Thymus (tissue), 11 donors: ENCODE results near the gene MYO1C. TPM values are rescaled to one million over a fixed set of nuclear protein-coding genes. Genes with fewer than 3 reads are reported as not detected.
A peak's percentile ranks its signal among the peaks of the same experiment; 100 is the strongest.
"Not testable (repeated sequence)": the region's sequence is repeated elsewhere in the genome, so short reads cannot be mapped to it uniquely, and the experiment has no call there.

Source experiments
- DNase-seq, 9 donors: peaks; one replicate each; pipeline ENCODE4 v3.0.0-alpha.2; 2013; ENCODE audit warnings: low spot score in 9 of 9, low read depth in 6 of 9, missing footprints in 1 of 9
- H3K27ac ChIP-seq, 2 donors: one replicate each; pipeline ENCODE4 v1.5.1; 2013; ENCODE audit warnings: control low read depth in 1 of 2, low read depth in 1 of 2, low read length in 1 of 2, mild to moderate bottlenecking in 1 of 2, moderate library complexity in 1 of 2
- H3K27me3 ChIP-seq, 2 donors: one replicate each; pipeline ENCODE4 v1.5.1; 2013; ENCODE audit warnings: low read length in 1 of 2; ENCODE audit not compliant: control insufficient read depth in 2 of 2, insufficient read depth in 1 of 2
- H3K36me3 ChIP-seq, 2 donors: one replicate each; pipeline ENCODE4 v1.5.1; 2013; ENCODE audit warnings: low read length in 1 of 2, mild to moderate bottlenecking in 1 of 2, moderate library complexity in 1 of 2; ENCODE audit not compliant: control insufficient read depth in 2 of 2, insufficient read depth in 2 of 2
- H3K4me1 ChIP-seq, 2 donors: one replicate each; pipeline ENCODE4 v1.5.1; 2013; ENCODE audit warnings: low read length in 2 of 2; ENCODE audit not compliant: control insufficient read depth in 2 of 2, insufficient read depth in 2 of 2
- H3K4me3 ChIP-seq, 2 donors: one replicate each; pipeline ENCODE4 v1.5.1; 2013; ENCODE audit warnings: low read length in 2 of 2, control low read depth in 1 of 2, mild to moderate bottlenecking in 1 of 2
- H3K9me3 ChIP-seq, 2 donors: one replicate each; pipeline ENCODE4 v1.5.1; 2013; ENCODE audit warnings: low read length in 1 of 2, mild to moderate bottlenecking in 1 of 2; ENCODE audit not compliant: control insufficient read depth in 2 of 2, insufficient read depth in 1 of 2
- WGBS: extraction: QIAGEN DNeasy Blood & Tissue Kit; methylation state at CpG from one replicate; pipeline ENCODE4 v1.1.7; 2013; 5-methylcytosine and 5-hydroxymethylcytosine counted together
- polyA plus RNA-seq: library from polyadenylated mRNA; stranded (reverse); fragments of 200-250 nt; gene quantifications from one replicate; pipeline ENCODE4 v1.2.3, GENCODE V29; 2013
- total RNA-seq: library from RNA; stranded (reverse); fragments of 120-200 nt; gene quantifications from one replicate; pipeline ENCODE4 v1.2.4, GENCODE V29; 2013
- donor health status: healthy.

The MYO1C gene
- total and polyA plus RNA-seq, 2 donors = 20.5 to 24.8 TPM

- Histone ChIP-seq H3K27me3 (peaks cover 11 to 69% of the 10 kb centered on the region in 2 donors), H3K36me3 (no peaks in the 10 kb centered on the region), H3K9me3 (peaks cover 0 to 4% of the 10 kb centered on the region in 2 donors), H3K4me3 (no peak overlapping the region), H3K27ac (no peak overlapping the region), H3K4me1 (peaks cover 3 to 16% of the 10 kb centered on the region in 2 donors)
- 75% methylated on average over 33 of the region's 33 CpGs for WGBS
- DNase-seq = no peak
These were observed 30.0 kb downstream of the MYO1C start for GRCh38 chr17:1462164-1463112.

- WGBS = 77% methylated on average over 18 of the region's 18 CpGs
- no peak overlapping the region for H3K27ac ChIP-seq
These were observed 31.1 kb downstream of the MYO1C start for GRCh38 chr17:1461198-1461944.

GRCh38 chr17:1460233-1460632, 32.3 kb downstream of the MYO1C start:
- H3K27me3 ChIP-seq = peaks cover 11 to 63% of the 10 kb centered on the region in 2 donors
- peaks cover 5 to 24% of the 10 kb centered on the region in 2 donors for H3K4me1 ChIP-seq
- H3K9me3 ChIP-seq = peaks cover 0 to 12% of the 10 kb centered on the region in 2 donors
- no peak overlapping the region for H3K4me3 ChIP-seq
- no peak for DNase-seq
- 60% methylated on average over 6 of the region's 6 CpGs for WGBS
- H3K36me3 ChIP-seq = no peaks in the 10 kb centered on the region
- H3K27ac ChIP-seq = no peak overlapping the region

More at GRCh38 chr17:1461198-1461944, 31.1 kb downstream of the MYO1C start:
- Histone ChIP-seq H3K4me3 (no peak overlapping the region), H3K4me1 (peaks cover 3 to 23% of the 10 kb centered on the region in 2 donors), H3K27me3 (peaks cover 11 to 70% of the 10 kb centered on the region in 2 donors), H3K9me3 (peaks cover 0 to 12% of the 10 kb centered on the region in 2 donors), H3K36me3 (no peaks in the 10 kb centered on the region)
- no peak for DNase-seq

- DNase-seq = peak; percentile 84 to 100 (median 96)
- H3K4me1 ChIP-seq = peaks cover 11 to 24% of the 10 kb centered on the region in 2 donors
- WGBS = under 1% methylated on average over 93 of the region's 93 CpGs
These were observed 36.5 kb downstream of the MYO1C start, which contains the start of gene CRK for GRCh38 chr17:1455797-1456599. TSS of gene CRK (minus strand) at chr17:1456232. CDS start at chr17:1456117, 115 bp downstream.

GRCh38 chr17:1455291-1455796, 37.1 kb downstream of the MYO1C start:
- peak in 4 of 9 donors; percentile 15 to 52 (median 20) for DNase-seq
- Histone ChIP-seq H3K4me1 (peaks cover 11 to 24% of the 10 kb centered on the region in 2 donors), H3K4me3 (peak overlapping the region; percentile 81 to 99), H3K36me3 (peaks cover 9 to 13% of the 10 kb centered on the region in 2 donors), H3K27ac (peak overlapping the region; percentile 78 to 97), H3K27me3 (peaks cover 3 to 21% of the 10 kb centered on the region in 2 donors), H3K9me3 (peaks cover 0 to 8% of the 10 kb centered on the region in 2 donors)
- WGBS = under 1% methylated on average over 31 of the region's 31 CpGs

More at GRCh38 chr17:1455797-1456599, 36.5 kb downstream of the MYO1C start, which contains the start of gene CRK:
- H3K4me3 ChIP-seq = peak within 1 kb of the TSS; percentile 81 to 99
- H3K27ac ChIP-seq = peak within 1 kb of the TSS; percentile 78 to 97
- H3K9me3 ChIP-seq = peaks cover 0 to 8% of the 10 kb centered on the region in 2 donors
- H3K36me3 ChIP-seq = peaks cover 9 to 13% of the 10 kb centered on the region in 2 donors
- peaks cover 3 to 28% of the 10 kb centered on the region in 2 donors for H3K27me3 ChIP-seq

- DNase-seq = no peak
- H3K27ac ChIP-seq = no peak overlapping the region
- H3K4me1 ChIP-seq = peaks cover 11 to 24% of the 10 kb centered on the region in 2 donors
- H3K4me3 ChIP-seq = peak overlapping the region; percentile 81 to 99
- peaks cover 0 to 13% of the 10 kb centered on the region in 2 donors for H3K27me3 ChIP-seq
- WGBS = 92% methylated on average over 9 of the region's 9 CpGs
- H3K36me3 ChIP-seq = peaks cover 11 to 13% of the 10 kb centered on the region in 2 donors
- peaks cover 0 to 8% of the 10 kb centered on the region in 2 donors for H3K9me3 ChIP-seq
These were observed 37.9 kb downstream of the MYO1C start for GRCh38 chr17:1454541-1454940.

GRCh38 chr17:1453694-1454093, 38.8 kb downstream of the MYO1C start:
- Histone ChIP-seq H3K36me3 (peaks cover 18% of the 10 kb centered on the region in 2 donors), H3K27me3 (peaks cover 0 to 12% of the 10 kb centered on the region in 2 donors), H3K4me1 (peaks cover 11 to 24% of the 10 kb centered on the region in 2 donors)
- DNase-seq, H3K9me3 ChIP-seq, H3K27ac ChIP-seq, H3K4me3 ChIP-seq: not testable (repeated sequence)
- 99% methylated on average over 11 of the region's 11 CpGs for WGBS

- 96% methylated on average over 5 of the region's 5 CpGs for WGBS
- H3K4me1 ChIP-seq = peaks cover 13 to 24% of the 10 kb centered on the region in 2 donors
These were observed 39.6 kb downstream of the MYO1C start for GRCh38 chr17:1452836-1453235.

More at GRCh38 chr17:1452836-1453235, 39.6 kb downstream of the MYO1C start:
- H3K9me3 ChIP-seq = peaks cover 0 to 8% of the 10 kb centered on the region in 2 donors
- H3K27me3 ChIP-seq = peaks cover 0 to 6% of the 10 kb centered on the region in 2 donors
- H3K36me3 ChIP-seq = peaks cover 18 to 22% of the 10 kb centered on the region in 2 donors
- H3K27ac ChIP-seq = no peak overlapping the region
- no peak for DNase-seq
- H3K4me3 ChIP-seq = no peak overlapping the region
